Muscle of leg (tissue), 11 donors: ENCODE measurements around the gene REM2. TPM values are rescaled to one million over a fixed set of nuclear protein-coding genes. Genes with fewer than 3 reads are reported as not detected.

Experiments used
- DNase-seq: peaks from one replicate; pipeline ENCODE4 v3.0.0; 2013
- H3K27ac ChIP-seq: one replicate; pipeline ENCODE4 v1.5.1; 2013; ENCODE audit warnings: mild to moderate bottlenecking, low read length, control low read depth
- H3K27me3 ChIP-seq: one replicate; pipeline ENCODE4 v1.6.1; 2013; ENCODE audit warnings: low read length; ENCODE audit not compliant: control insufficient read depth, insufficient read depth
- H3K36me3 ChIP-seq: one replicate; pipeline ENCODE4 v1.6.1; 2013; ENCODE audit warnings: low read length; ENCODE audit not compliant: control insufficient read depth, insufficient read depth
- H3K4me1 ChIP-seq: one replicate; pipeline ENCODE4 v1.6.1; 2013; ENCODE audit warnings: low read length; ENCODE audit not compliant: control insufficient read depth, insufficient read depth
- H3K4me3 ChIP-seq: one replicate; pipeline ENCODE4 v1.5.1; 2013; ENCODE audit warnings: low read length, control low read depth
- H3K9me3 ChIP-seq: replicated peaks from 2 replicates; pipeline ENCODE4 v1.6.1; 2013; ENCODE audit warnings: low read depth, low read length; ENCODE audit not compliant: control insufficient read depth
- WGBS: methylation state at CpG from one replicate; pipeline ENCODE4 v1.1.5; 2013; ENCODE audit warnings: missing lambda C conversion rate; ENCODE audit not compliant: insufficient coverage; 5-methylcytosine and 5-hydroxymethylcytosine counted together
- polyA plus RNA-seq, 8 donors: library from polyadenylated mRNA; unstranded; fragments of 120-200 nt; gene quantifications; one replicate each; pipeline versions ENCODE4 v1.2.1 to v1.2.3, GENCODE V29; 2013; ENCODE audit warnings: inconsistent platforms in 1 of 8, low replicate concordance in 1 of 8; ENCODE audit not compliant: insufficient read length in 8 of 8, insufficient read depth in 1 of 8
- total RNA-seq: library from RNA; stranded (reverse); fragments of 120-200 nt; gene quantifications from one replicate; pipeline ENCODE4 v1.2.4, GENCODE V29; 2013

Gene REM2
- total and polyA plus RNA-seq, 9 donors = 0.13 to 0.32 (median 0.18) TPM; not detected in 1

GRCh38 chr14:22842211-22843122 is 40.6 kb upstream of the REM2 start:
- Histone ChIP-seq H3K4me3 (no peak overlapping the region), H3K4me1 (peaks cover 39% of the 10 kb centered on the region), H3K27ac (no peak overlapping the region), H3K36me3 (peaks cover 68% of the 10 kb centered on the region), H3K27me3 (no peaks in the 10 kb centered on the region), H3K9me3 (no peaks in the 10 kb centered on the region)
- WGBS = 88% methylated on average over 22 of the region's 28 CpGs
- no peak for DNase-seq

DNA sequence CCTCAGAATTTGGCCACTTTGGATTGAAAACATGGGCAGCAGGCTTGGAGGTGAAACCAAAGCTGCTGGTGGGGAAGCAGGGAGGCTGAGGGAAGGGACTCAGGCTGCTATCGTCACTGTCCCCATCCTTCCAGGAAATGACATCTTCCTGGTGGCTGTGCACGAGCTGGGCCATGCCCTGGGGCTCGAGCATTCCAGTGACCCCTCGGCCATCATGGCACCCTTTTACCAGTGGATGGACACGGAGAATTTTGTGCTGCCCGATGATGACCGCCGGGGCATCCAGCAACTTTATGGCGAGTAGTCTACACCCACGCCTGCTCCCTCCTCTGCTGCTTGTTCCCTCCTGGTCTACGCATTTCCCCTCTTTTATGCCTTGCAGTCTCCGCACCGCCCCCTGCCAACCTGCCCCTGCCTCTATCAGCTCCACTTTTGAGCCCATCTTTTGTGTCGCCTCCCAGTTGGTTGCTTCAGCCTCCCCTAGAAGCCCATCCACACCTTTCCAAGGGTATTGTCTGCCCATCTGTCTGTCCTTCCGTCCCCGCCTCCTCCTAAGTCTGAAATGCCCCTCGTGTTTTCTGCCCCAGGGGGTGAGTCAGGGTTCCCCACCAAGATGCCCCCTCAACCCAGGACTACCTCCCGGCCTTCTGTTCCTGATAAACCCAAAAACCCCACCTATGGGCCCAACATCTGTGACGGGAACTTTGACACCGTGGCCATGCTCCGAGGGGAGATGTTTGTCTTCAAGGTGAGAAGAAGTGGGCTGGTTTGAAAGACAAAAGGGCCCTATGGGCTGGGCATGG is 39.7 kb upstream of the REM2 start:
- H3K27ac ChIP-seq = no peak overlapping the region
- H3K4me1 ChIP-seq = peaks cover 45% of the 10 kb centered on the region
- peaks cover 68% of the 10 kb centered on the region for H3K36me3 ChIP-seq
- H3K4me3 ChIP-seq = no peak overlapping the region
- no peaks in the 10 kb centered on the region for H3K27me3 ChIP-seq
- no peaks in the 10 kb centered on the region for H3K9me3 ChIP-seq
- WGBS = 86% methylated on average over 13 of the region's 21 CpGs
- DNase-seq = no peak

DNA sequence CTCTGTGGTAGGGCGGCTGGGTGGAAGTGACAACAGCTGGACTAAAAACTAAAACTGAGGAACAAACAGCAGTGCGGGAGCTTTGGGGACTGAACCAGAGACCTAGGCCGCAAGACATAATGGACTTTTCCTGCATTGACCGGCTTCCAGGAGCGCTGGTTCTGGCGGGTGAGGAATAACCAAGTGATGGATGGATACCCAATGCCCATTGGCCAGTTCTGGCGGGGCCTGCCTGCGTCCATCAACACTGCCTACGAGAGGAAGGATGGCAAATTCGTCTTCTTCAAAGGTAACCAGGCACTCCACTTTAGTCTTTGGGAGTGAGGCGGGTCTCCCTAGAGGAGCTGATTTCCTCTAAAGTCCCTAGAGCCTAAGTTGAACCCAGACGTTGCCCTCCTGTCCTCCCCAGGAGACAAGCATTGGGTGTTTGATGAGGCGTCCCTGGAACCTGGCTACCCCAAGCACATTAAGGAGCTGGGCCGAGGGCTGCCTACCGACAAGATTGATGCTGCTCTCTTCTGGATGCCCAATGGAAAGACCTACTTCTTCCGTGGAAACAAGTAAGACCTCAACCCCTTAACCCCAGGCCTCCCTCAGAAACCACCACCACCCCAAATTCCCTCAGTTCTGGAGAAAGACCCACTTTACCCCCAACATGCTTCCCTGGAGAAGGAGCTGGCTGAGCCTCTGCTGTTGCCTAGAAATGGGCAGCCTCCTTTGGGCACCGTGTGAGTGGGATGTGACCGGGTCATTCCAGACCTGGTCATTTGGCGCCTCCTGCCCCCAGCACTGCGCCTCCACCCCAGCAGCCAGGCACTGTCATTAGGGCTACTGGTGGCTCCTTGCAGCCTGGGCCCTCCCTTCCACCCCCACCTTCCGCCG is 38.6 kb upstream of the REM2 start:
- Histone ChIP-seq H3K4me1 (peaks cover 45% of the 10 kb centered on the region), H3K9me3 (no peaks in the 10 kb centered on the region), H3K4me3 (no peak overlapping the region), H3K27me3 (no peaks in the 10 kb centered on the region), H3K36me3 (peaks cover 62% of the 10 kb centered on the region), H3K27ac (peak overlapping the region; percentile 30)
- no peak for DNase-seq
- WGBS = 82% methylated on average over 17 of the region's 22 CpGs

DNA sequence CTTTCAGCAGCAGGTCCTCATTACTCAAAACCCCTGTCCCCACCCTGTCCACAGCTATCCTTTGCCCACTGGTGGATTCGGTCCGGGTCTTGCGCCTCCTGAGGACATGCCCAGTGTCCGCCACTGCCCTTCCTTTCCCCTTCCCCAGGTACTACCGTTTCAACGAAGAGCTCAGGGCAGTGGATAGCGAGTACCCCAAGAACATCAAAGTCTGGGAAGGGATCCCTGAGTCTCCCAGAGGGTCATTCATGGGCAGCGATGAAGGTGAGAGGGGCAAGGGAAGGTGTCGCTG is 38.0 kb upstream of the REM2 start:
- Histone ChIP-seq H3K27ac (no peak overlapping the region), H3K36me3 (peaks cover 59% of the 10 kb centered on the region)

GRCh38 chr14:22845821-22846625 is 37.0 kb upstream of the REM2 start:
- no peak overlapping the region for H3K4me3 ChIP-seq
- peaks cover 56% of the 10 kb centered on the region for H3K36me3 ChIP-seq
- H3K9me3 ChIP-seq = no peaks in the 10 kb centered on the region
- H3K27ac ChIP-seq = peak overlapping the region; percentile 82
- no peaks in the 10 kb centered on the region for H3K27me3 ChIP-seq
- no peak for DNase-seq
- WGBS = 71% methylated on average over 15 of the region's 26 CpGs
- H3K4me1 ChIP-seq = peaks cover 56% of the 10 kb centered on the region

More for the DNA sequence above, 38.0 kb upstream of the REM2 start:
- WGBS = 93% methylated on average over 4 of the region's 9 CpGs
- Histone ChIP-seq H3K9me3 (no peaks in the 10 kb centered on the region), H3K4me3 (no peak overlapping the region), H3K27me3 (no peaks in the 10 kb centered on the region), H3K4me1 (peaks cover 48% of the 10 kb centered on the region)
- DNase-seq = no peak

GRCh38 chr14:22846811-22847307 is 36.2 kb upstream of the REM2 start:
- peaks cover 48% of the 10 kb centered on the region for H3K36me3 ChIP-seq
- H3K27me3 ChIP-seq = no peaks in the 10 kb centered on the region
- H3K4me1 ChIP-seq = peaks cover 64% of the 10 kb centered on the region
- no peak for DNase-seq
- 45% methylated on average over 9 of the region's 11 CpGs for WGBS
- no peak overlapping the region for H3K4me3 ChIP-seq
- no peaks in the 10 kb centered on the region for H3K9me3 ChIP-seq
- peak overlapping the region; percentile 82 for H3K27ac ChIP-seq

GRCh38 chr14:22847661-22848341 is 35.2 kb upstream of the REM2 start:
- H3K9me3 ChIP-seq = no peaks in the 10 kb centered on the region
- DNase-seq = peak; percentile 60
- H3K27ac ChIP-seq = peak overlapping the region; percentile 89
- WGBS = 13% methylated on average over 8 of the region's 14 CpGs
- H3K4me3 ChIP-seq = no peak overlapping the region
- peaks cover 38% of the 10 kb centered on the region for H3K36me3 ChIP-seq
- no peaks in the 10 kb centered on the region for H3K27me3 ChIP-seq
- peaks cover 67% of the 10 kb centered on the region for H3K4me1 ChIP-seq

GRCh38 chr14:22848351-22849164 is 34.5 kb upstream of the REM2 start:
- no peak overlapping the region for H3K4me3 ChIP-seq
- 4% methylated on average over 5 of the region's 12 CpGs for WGBS
- H3K4me1 ChIP-seq = peaks cover 74% of the 10 kb centered on the region
- H3K9me3 ChIP-seq = no peaks in the 10 kb centered on the region
- peaks cover 31% of the 10 kb centered on the region for H3K36me3 ChIP-seq
- peak overlapping the region; percentile 89 for H3K27ac ChIP-seq
- DNase-seq = peak; percentile 99
- H3K27me3 ChIP-seq = no peaks in the 10 kb centered on the region
